Esophagus muscularis mucosa (tissue), 3 donors: ENCODE results near the gene DEPDC1B.

Experiments
- CTCF ChIP-seq, 3 experiments: fragments of 200-600 bp in 2 of 3; fragments of 450-650 bp in 1 of 3; sonication (generic) in 2 of 3; IDR thresholded peaks; one replicate each; pipeline ENCODE4 v1.5.1; 2017 to 2019; ENCODE audit warnings: antibody characterized with exemption in 3 of 3, mild to moderate bottlenecking in 2 of 3, moderate library complexity in 1 of 3
- POLR2A ChIP-seq: fragments of 450-650 bp; IDR thresholded peaks from one replicate; pipeline ENCODE4 v1.6.1; 2017; ENCODE audit warnings: antibody characterized with exemption, moderate library complexity, mild to moderate bottlenecking, low read depth
- POLR2AphosphoS5 ChIP-seq, 2 donors: sonication (generic); formaldehyde crosslinking; IDR thresholded peaks; one replicate each; pipeline ENCODE4 v1.6.1; 2017; ENCODE audit warnings: antibody characterized with exemption in 2 of 2

GRCh38 chr5:60584304-60584703 is 115.7 kb downstream of the DEPDC1B start:
- TF ChIP-seq CTCF (IDR thresholded peaks at IDR 0.05) (no peak), POLR2A (no peak), POLR2AphosphoS5 (IDR thresholded peaks at IDR 0.05) (no peak)
